22Rv1 (cell line): ENCODE measurements around the gene KRTAP2-3.
"Not testable (repeated sequence)": the region's sequence is repeated elsewhere in the genome, so short reads cannot be mapped to it uniquely, and the experiment has no call there.

ENCODE experiments used
- H3K27ac ChIP-seq: fragments of 450-650 bp; 2 replicates; pipeline ENCODE4 v1.5.1; 2017
- ZFX ChIP-seq: fragments of 450-650 bp; IDR thresholded peaks from 2 replicates; pipeline ENCODE4 v1.6.1; 2017; ENCODE audit warnings: antibody characterized with exemption, borderline replicate concordance
- TF ChIP-seq, protein P1 (sequence below): fragments of 450-650 bp; IDR thresholded peaks from 2 replicates; pipeline ENCODE4 v1.5.1; 2017; ENCODE audit warnings: mild to moderate bottlenecking

Gene KRTAP2-3

DNA sequence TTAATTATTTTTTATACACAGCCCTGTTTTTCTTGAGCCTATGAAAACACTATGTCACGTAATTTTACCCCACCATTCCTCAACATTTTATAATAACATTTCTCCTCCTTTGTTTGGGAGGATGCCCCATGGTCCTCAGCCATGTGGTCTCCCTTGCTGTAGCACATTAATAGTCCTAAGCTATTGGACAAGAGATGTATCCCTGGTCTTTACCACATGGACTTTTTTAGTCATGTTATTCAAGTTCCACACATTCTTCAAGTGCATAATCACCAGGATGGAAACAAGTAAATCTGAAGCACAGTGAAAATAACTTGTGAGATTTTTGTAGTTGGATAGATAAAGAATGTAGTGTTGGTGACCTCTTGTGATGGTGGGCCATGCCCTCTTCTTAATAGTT is 2.0 kb upstream of the KRTAP2-3 start:
- no peak overlapping the region for H3K27ac ChIP-seq
- TF ChIP-seq, protein P1, sequence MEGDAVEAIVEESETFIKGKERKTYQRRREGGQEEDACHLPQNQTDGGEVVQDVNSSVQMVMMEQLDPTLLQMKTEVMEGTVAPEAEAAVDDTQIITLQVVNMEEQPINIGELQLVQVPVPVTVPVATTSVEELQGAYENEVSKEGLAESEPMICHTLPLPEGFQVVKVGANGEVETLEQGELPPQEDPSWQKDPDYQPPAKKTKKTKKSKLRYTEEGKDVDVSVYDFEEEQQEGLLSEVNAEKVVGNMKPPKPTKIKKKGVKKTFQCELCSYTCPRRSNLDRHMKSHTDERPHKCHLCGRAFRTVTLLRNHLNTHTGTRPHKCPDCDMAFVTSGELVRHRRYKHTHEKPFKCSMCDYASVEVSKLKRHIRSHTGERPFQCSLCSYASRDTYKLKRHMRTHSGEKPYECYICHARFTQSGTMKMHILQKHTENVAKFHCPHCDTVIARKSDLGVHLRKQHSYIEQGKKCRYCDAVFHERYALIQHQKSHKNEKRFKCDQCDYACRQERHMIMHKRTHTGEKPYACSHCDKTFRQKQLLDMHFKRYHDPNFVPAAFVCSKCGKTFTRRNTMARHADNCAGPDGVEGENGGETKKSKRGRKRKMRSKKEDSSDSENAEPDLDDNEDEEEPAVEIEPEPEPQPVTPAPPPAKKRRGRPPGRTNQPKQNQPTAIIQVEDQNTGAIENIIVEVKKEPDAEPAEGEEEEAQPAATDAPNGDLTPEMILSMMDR: no peak
- no peak for TF ChIP-seq ZFX

DNA sequence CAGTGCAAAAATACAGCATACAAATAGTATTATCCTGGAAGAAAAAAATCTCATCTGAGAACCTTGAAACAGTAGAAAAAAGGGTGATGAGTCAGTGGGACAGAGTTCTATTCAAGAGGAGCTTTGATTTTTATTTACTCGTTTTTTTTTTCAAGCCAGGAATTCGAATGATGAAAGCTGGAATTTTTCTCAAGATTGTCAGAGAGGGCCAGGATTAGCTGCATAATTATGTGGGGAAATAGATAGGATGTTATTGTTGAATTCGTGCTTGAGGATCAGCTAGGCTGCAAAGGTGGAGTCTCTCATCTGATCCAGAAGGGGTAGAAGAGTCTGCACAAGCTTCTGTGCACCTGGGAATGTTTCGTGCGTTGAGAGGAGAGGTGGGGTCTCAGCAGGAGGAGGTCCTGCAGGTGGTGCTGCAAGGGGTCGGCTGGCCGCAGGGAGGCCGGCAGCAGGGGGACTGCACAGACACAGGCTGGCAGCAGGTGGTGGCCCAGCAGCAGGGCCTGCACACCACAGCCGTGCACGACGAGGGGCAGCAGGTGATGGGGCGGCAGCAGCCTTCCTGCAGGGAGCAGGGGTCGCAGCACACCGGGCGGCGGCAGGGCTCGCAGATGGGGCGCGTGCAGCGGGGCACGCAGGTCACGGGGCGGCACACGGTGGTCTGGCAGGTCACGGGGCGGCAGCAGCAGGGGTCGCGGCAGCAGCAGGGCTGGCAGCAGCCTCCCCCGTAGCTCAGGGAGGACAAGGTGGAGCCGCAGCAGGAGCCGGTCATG is 450 bp downstream of the KRTAP2-3 start:
- H3K27ac ChIP-seq: not testable (repeated sequence)

DNA sequence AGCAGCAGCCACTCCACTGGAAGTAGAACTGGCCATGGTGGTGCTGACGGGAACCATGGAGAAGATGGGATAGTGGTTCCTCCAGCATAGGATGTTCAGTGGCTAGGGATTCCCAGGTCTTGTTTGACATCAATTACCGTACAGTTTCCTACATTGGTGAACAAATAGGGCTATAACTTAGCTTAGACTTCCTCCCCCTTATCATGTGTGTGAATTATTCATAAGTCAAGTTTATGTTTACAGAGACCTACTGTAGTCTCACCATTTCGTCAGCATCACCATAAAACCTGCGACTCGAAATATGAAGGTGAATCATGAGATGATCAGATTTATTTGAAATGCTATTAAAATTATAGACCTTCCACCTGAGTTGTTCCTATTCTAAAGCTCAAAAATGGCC is 1.2 kb downstream of the KRTAP2-3 start:
- no peak overlapping the region for H3K27ac ChIP-seq
- no peak for TF ChIP-seq ZFX
- TF ChIP-seq, protein P1: no peak

DNA sequence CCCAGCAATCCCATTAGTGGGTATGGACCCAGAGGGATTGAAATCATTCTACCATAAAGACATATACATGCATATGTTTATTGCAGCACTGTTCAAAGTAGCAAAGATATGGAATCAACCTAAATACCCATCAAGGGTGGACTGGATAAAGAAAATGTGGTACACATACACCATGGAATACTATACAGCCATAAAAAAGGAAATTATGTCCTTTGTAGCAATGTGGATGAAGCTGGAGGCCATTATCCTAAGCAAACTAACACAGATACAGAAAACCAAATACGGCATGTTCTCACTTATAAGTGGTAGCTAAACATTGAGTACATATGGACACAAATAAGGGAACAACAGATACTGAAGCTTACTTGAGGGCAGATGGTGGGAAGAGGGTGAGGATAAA is 2.4 kb downstream of the KRTAP2-3 start:
- no peak overlapping the region for H3K27ac ChIP-seq
- TF ChIP-seq, protein P1: no peak
- no peak for TF ChIP-seq ZFX

DNA sequence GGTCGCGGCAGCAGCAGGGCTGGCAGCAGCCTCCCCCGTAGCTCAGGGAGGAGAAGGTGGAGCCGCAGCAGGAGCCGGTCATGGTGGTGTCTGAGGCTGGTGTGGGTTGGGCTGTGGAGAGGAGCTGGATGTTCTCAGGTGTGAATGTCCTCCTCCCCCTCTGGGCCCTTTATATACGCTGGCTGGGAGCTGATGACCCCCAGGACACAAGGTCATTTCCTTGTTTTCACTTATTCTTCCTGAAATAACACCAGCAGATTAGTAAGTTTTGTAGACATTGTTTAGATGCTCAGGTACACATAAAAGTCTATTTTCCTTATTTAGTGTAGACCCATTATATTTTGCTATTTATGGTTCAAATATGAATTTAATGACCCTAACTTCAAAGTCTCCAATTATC is 4.8 kb downstream of the KRTAP2-3 start, which contains the start of gene KRTAP2-2:
KRTAP2-2 (minus strand) TSS at position 101 of the 400 bp plus-strand sequence; CDS start at position 82, 19 bp downstream.
- not testable (repeated sequence) for H3K27ac ChIP-seq

DNA sequence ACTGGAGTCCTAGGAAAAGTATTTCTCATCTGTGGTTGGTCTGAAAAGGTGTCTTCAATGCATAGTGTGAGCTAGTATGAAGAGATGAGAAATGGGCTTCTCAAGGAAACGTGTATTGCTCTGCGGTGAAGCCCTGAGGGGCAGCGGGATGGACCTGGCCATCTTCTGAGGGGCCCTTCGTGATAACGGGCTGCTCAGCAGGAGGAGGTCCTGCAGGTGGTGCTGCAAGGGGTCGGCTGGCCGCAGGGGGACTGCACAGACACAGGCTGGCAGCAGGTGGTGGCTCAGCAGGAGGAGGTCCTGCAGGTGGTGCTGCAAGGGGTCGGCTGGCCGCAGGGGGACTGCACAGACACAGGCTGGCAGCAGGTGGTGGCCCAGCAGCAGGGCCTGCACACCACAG is 5.4 kb downstream of the KRTAP2-3 start:
- not testable (repeated sequence) for H3K27ac ChIP-seq

DNA sequence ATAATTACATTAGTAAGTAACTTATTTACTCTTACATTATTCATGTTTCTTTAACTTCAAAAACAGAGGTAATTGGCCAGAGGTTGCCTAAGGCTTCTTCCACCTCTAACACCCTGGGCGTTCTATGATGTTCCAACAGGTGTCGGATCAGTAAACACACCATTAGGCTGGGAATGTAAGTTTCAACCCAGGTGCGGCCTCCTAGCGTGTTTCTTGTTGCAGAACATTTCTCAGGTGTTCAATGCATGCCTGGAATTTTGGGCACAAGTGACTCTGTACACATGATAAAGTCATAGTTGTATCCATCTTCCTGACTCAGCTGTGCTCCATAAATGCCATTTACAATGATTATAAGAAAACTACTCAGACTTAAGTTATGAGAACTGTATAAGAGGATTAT is 5.9 kb downstream of the KRTAP2-3 start:
- TF ChIP-seq, protein P1: no peak
- TF ChIP-seq ZFX: no peak

DNA sequence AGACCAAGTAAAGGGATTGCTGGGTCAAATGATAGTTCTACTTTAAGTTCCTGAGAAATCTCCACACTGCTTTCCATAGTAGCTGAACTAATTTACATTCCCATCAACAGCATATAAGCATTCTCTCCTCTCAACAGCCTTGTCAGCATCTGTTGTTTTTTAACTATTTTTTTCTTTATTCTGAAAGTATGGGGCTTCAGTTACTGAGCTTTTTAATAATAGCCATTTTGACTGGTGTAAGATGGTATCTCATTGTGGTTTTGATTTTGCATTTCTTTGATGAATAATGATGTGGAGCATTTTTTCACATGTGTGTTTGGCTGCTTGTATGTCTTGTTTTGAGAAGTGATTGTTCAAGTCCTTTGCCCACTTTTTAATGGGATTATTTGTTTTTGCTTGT is 7.3 kb downstream of the KRTAP2-3 start:
- TF ChIP-seq ZFX: no peak
- TF ChIP-seq, protein P1: no peak
- no peak overlapping the region for H3K27ac ChIP-seq

More for the DNA sequence above, 5.9 kb downstream of the KRTAP2-3 start:
- no peak overlapping the region for H3K27ac ChIP-seq

DNA sequence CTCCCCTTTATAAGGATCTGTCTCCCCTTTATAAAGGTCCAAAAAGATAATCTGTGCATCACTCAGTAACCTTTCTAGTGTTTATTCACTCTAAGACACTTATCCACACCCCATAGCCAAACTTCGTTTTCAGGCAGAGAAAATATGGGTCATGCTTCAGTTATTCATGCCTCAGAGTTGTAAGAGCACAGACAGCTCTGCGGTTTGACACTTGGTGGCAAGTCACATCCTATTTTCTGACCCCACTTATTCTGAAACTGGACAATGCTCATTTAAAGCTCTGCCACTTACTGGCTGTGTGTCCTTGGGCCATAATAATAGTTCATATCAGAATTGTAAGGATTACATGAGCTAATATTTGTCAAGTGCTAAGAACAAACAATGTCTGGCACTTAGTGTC is 10.8 kb downstream of the KRTAP2-3 start:
- TF ChIP-seq, protein P1: no peak
- TF ChIP-seq ZFX: no peak
- H3K27ac ChIP-seq: no peak overlapping the region
